ENCODE results near the gene SH2B2. TPM values are rescaled to one million over a fixed set of nuclear protein-coding genes. Genes with fewer than 3 reads are reported as not detected.
"Not testable (repeated sequence)": the region's sequence is repeated elsewhere in the genome, so short reads cannot be mapped to it uniquely, and the experiment has no call there.

Gene SH2B2
- total and polyA plus RNA-seq, 2 experiments from 2014 or later = 5.6 to 21.9 TPM

DNA sequence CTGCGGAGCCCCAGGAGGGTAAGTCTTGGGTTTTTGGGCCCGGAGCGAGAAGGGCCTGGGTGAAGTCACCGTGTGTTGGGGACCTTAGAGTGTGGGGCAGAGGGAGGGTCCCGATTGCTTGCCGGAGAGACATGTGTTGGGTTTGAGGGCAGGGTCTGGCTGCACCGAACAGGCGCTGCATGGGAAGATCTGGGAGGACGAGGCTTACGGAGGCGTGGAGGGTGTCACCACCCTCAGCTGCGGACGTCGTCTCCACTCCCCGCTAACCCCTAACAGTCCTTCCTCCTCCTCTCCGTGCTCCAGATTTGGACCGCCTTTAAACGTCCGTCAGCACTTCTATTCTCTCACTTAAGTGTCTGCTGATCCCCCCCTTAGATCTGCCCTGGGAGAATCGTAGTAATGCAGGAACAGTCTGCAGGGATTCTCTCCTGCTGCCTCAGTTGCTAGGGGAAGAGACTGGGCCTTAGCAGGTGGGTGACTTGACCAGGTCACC is 77.8 kb downstream of the SH2B2 start:
- Histone ChIP-seq H3K4me3 (peak overlapping the region; percentile 71), H3K4me2 (peak overlapping the region; percentile 86), H3K79me2 (replicated peaks; ENCODE audit: insufficient read depth) (peaks cover 25% of the 10 kb centered on the region)
- not testable (repeated sequence) for H3K27ac ChIP-seq (ENCODE audit: low read depth); H3K9me2 ChIP-seq (ENCODE audit: insufficient read depth); ATAC-seq; H3K36me3 ChIP-seq (ENCODE audit: insufficient read depth); H3K4me1 Mint-ChIP-seq; H3F3A ChIP-seq (replicated peaks; ENCODE audit: low read depth); H3K27me3 Mint-ChIP-seq (ENCODE audit: insufficient read depth, low read depth, poor library complexity); H3K27ac Mint-ChIP-seq; H2AFZ ChIP-seq; H3K27me3 ChIP-seq (ENCODE audit: insufficient read depth); DNase-seq (ENCODE audit: low spot score); H4K20me1 ChIP-seq (replicated peaks; ENCODE audit: insufficient read depth); H3K4me1 ChIP-seq (ENCODE audit: insufficient read depth); H3K9me3 Mint-ChIP-seq
- peak overlapping the region; percentile 90 for H3K4me3 Mint-ChIP-seq
- peaks cover 23% of the 10 kb centered on the region for H3K36me3 Mint-ChIP-seq (ENCODE audit: low read depth)

DNA sequence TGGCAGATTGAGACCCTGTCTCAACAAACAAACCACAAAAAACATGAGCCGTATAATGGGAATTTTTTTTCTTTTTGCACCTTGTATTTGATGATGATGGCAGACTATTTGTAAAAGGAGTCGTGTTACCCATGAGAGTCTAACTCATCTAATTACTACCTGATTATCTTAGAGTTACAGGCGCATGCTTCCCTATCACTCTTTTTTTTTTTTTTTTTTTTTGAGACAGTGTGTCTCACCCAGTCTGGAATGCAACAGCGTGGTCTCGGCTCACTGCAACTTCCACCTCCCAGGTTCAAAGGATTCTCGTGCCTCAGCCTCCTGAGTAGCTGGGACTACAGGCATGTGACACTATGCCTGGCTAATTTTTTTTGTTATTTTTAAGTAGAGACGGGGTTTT is 78.7 kb downstream of the SH2B2 start:
- not testable (repeated sequence) for H3K27me3 Mint-ChIP-seq (ENCODE audit: insufficient read depth, low read depth, poor library complexity); H3K4me3 ChIP-seq; ATAC-seq; H3F3A ChIP-seq (replicated peaks; ENCODE audit: low read depth); H3K36me3 ChIP-seq (ENCODE audit: insufficient read depth); H3K27ac Mint-ChIP-seq; H3K9me2 ChIP-seq (ENCODE audit: insufficient read depth); H3K4me1 ChIP-seq (ENCODE audit: insufficient read depth); H3K27me3 ChIP-seq (ENCODE audit: insufficient read depth); DNase-seq (ENCODE audit: low spot score); H3K4me1 Mint-ChIP-seq; H2AFZ ChIP-seq; H3K9me3 Mint-ChIP-seq; H4K20me1 ChIP-seq (replicated peaks; ENCODE audit: insufficient read depth); H3K27ac ChIP-seq (ENCODE audit: low read depth); H3K4me2 ChIP-seq
- H3K36me3 Mint-ChIP-seq (ENCODE audit: low read depth) = peaks cover 30% of the 10 kb centered on the region
- H3K4me3 Mint-ChIP-seq = peak overlapping the region; percentile 41; the same call in 1 of the 3 replicates
- peaks cover 33% of the 10 kb centered on the region for H3K79me2 ChIP-seq (replicated peaks; ENCODE audit: insufficient read depth)

DNA sequence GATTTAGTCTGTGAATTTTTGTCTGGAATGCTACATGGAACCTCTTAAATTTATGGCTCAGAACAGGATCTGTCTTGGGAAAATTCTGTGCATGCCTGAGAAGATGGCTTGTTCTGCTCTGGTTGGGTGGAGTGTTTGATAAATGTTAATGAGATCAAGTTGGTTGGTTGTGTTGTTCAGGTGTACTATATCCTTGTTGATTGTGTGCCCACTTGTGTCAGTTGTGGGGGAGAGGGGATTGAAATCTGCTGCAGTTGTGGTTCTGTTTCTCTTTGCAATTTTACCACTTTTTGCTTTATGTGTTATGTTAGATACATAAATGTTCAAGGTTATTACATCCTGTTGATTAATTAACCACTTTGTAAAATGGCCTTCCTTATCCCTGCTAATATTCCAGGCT is 83.4 kb downstream of the SH2B2 start:
- H4K20me1 ChIP-seq (replicated peaks; ENCODE audit: insufficient read depth); ATAC-seq; H3K9me2 ChIP-seq (ENCODE audit: insufficient read depth); H3K27me3 ChIP-seq (ENCODE audit: insufficient read depth); H3K4me3 ChIP-seq; H3K4me1 ChIP-seq (ENCODE audit: insufficient read depth); DNase-seq (ENCODE audit: low spot score); H3K27me3 Mint-ChIP-seq (ENCODE audit: insufficient read depth, low read depth, poor library complexity); H3F3A ChIP-seq (replicated peaks; ENCODE audit: low read depth); H3K27ac Mint-ChIP-seq; H2AFZ ChIP-seq; H3K4me2 ChIP-seq; H3K9me3 Mint-ChIP-seq; H3K4me3 Mint-ChIP-seq; H3K27ac ChIP-seq (ENCODE audit: low read depth); H3K4me1 Mint-ChIP-seq; H3K36me3 ChIP-seq (ENCODE audit: insufficient read depth): not testable (repeated sequence)
- peaks cover 48% of the 10 kb centered on the region for H3K36me3 Mint-ChIP-seq (ENCODE audit: low read depth)
- peaks cover 49% of the 10 kb centered on the region for H3K79me2 ChIP-seq (replicated peaks; ENCODE audit: insufficient read depth)

Small RNA genes lying within 50 kb of the gene (microRNA-seq; reads per million reads assigned to microRNA genes)
- gene MIR4285 = not detected

Small RNA genes lying within 50 kb of the gene (small RNA-seq; reads per million reads assigned to genes)
- not detected for gene AC005088.1 (ENCODE audit: low replicate concordance)
- gene MIR4285 (ENCODE audit: low replicate concordance) = not detected
- gene RF00019 (ENCODE audit: low replicate concordance) = not detected

Other genes with a start within 250 kb of the SH2B2 start
- gene SPDYE6, start 69.6 kb downstream of the SH2B2 start, total RNA-seq (2014; rRNA removed; shearing (Covaris generic)) = not detected in 2 replicates
- gene SPDYE6, start 69.6 kb downstream of the SH2B2 start, polyA plus RNA-seq (2016; fragmentation: Nextera tagmentation; extraction: Ambion mirVana) = 0.97 TPM in 1 of 2 replicates, not detected in the other
- gene PRKRIP1, start 109.5 kb downstream of the SH2B2 start, total RNA-seq (2014; rRNA removed; shearing (Covaris generic)) = 25.4 and 29.1 TPM in 2 replicates
- gene PRKRIP1, start 109.5 kb downstream of the SH2B2 start, polyA plus RNA-seq (2016; fragmentation: Nextera tagmentation; extraction: Ambion mirVana) = 24.8 and 25.5 TPM in 2 replicates
- gene ORAI2, start 146.7 kb downstream of the SH2B2 start, total RNA-seq (2014; rRNA removed; shearing (Covaris generic)) = 21.7 and 33.8 TPM in 2 replicates
- gene ORAI2, start 146.7 kb downstream of the SH2B2 start, polyA plus RNA-seq (2016; fragmentation: Nextera tagmentation; extraction: Ambion mirVana) = 6.6 and 8.6 TPM in 2 replicates
- 31.0 and 45.0 TPM in 2 replicates for gene ALKBH4, start 178.0 kb downstream of the SH2B2 start, total RNA-seq (2014; rRNA removed; shearing (Covaris generic))
- gene ALKBH4, start 178.0 kb downstream of the SH2B2 start, polyA plus RNA-seq (2016; fragmentation: Nextera tagmentation; extraction: Ambion mirVana) = 17.7 and 20.0 TPM in 2 replicates
- 43.3 and 55.2 TPM in 2 replicates for gene LRWD1, start 178.1 kb downstream of the SH2B2 start, total RNA-seq (2014; rRNA removed; shearing (Covaris generic))
- gene LRWD1, start 178.1 kb downstream of the SH2B2 start, polyA plus RNA-seq (2016; fragmentation: Nextera tagmentation; extraction: Ambion mirVana) = 24.0 and 28.1 TPM in 2 replicates
- gene POLR2J, start 192.1 kb downstream of the SH2B2 start, total RNA-seq (2014; rRNA removed; shearing (Covaris generic)) = 32.2 and 39.0 TPM in 2 replicates
- 167 and 190 TPM in 2 replicates for gene POLR2J, start 192.1 kb downstream of the SH2B2 start, polyA plus RNA-seq (2016; fragmentation: Nextera tagmentation; extraction: Ambion mirVana)
- 1.5 and 4.2 TPM in 2 replicates for gene RASA4B, start 230.9 kb downstream of the SH2B2 start, total RNA-seq (2014; rRNA removed; shearing (Covaris generic))
- 0.99 and 1.1 TPM in 2 replicates for gene RASA4B, start 230.9 kb downstream of the SH2B2 start, polyA plus RNA-seq (2016; fragmentation: Nextera tagmentation; extraction: Ambion mirVana)

Data from GM23338 (cell line).